ENCODE measurements around the gene MC1R.

- TF ChIP-seq, protein P1, sequence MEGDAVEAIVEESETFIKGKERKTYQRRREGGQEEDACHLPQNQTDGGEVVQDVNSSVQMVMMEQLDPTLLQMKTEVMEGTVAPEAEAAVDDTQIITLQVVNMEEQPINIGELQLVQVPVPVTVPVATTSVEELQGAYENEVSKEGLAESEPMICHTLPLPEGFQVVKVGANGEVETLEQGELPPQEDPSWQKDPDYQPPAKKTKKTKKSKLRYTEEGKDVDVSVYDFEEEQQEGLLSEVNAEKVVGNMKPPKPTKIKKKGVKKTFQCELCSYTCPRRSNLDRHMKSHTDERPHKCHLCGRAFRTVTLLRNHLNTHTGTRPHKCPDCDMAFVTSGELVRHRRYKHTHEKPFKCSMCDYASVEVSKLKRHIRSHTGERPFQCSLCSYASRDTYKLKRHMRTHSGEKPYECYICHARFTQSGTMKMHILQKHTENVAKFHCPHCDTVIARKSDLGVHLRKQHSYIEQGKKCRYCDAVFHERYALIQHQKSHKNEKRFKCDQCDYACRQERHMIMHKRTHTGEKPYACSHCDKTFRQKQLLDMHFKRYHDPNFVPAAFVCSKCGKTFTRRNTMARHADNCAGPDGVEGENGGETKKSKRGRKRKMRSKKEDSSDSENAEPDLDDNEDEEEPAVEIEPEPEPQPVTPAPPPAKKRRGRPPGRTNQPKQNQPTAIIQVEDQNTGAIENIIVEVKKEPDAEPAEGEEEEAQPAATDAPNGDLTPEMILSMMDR (IDR thresholded peaks at IDR 0.05): no peak
- TF ChIP-seq POLR2A (IDR thresholded peaks at IDR 0.05): peak in 1 of 2 donors; percentile 14
Measured at GRCh38 chr16:89921702-89922476, 3.2 kb downstream of the MC1R start.
